Colon (tissue), 2 donors: ENCODE data around the gene DBX2.
"Not testable (repeated sequence)": the region's sequence is repeated elsewhere in the genome, so short reads cannot be mapped to it uniquely, and the experiment has no call there.

Experiments
- FAIRE-seq: peaks from 2 replicates; lab custom pipeline; 2012; peaks lifted over from hg19 to GRCh38; lab: Jason Lieb, UNC
- donor health status: control.
- donor health status: control.

The DBX2 gene

GRCh38 chr12:45010059-45010458 is 40.8 kb downstream of the DBX2 start:
- no peak for FAIRE-seq

- FAIRE-seq = no peak
Observed at GRCh38 chr12:45008211-45008610, 42.7 kb downstream of the DBX2 start.

GRCh38 chr12:44999355-44999754 is 51.5 kb downstream of the DBX2 start:
- FAIRE-seq = no peak

- no peak for FAIRE-seq
Observed at GRCh38 chr12:44993161-44993560, 57.7 kb downstream of the DBX2 start.

- not testable (repeated sequence) for FAIRE-seq
Observed at GRCh38 chr12:44984863-44985262, 66.0 kb downstream of the DBX2 start.

GRCh38 chr12:44979918-44980317 is 71.0 kb downstream of the DBX2 start:
- no peak for FAIRE-seq

- FAIRE-seq = no peak
Observed at GRCh38 chr12:44976246-44976645, 74.7 kb downstream of the DBX2 start.

- FAIRE-seq = no peak
Observed at GRCh38 chr12:44972746-44973421, 78.0 kb downstream of the DBX2 start.

- FAIRE-seq = no peak
Observed at GRCh38 chr12:44968965-44969364, 81.9 kb downstream of the DBX2 start.
